ENCODE data around the gene TAAR2. TPM values are rescaled to one million over a fixed set of nuclear protein-coding genes. Genes with fewer than 3 reads are reported as not detected.
"Not testable (repeated sequence)": the region's sequence is repeated elsewhere in the genome, so short reads cannot be mapped to it uniquely, and the experiment has no call there.

The TAAR2 gene
- total RNA-seq, 4 donors from 2014 or later, result not detected

GRCh38 chr6:132612449-132613108 is 11.5 kb downstream of the TAAR2 start:
- TF ChIP-seq POLR2AphosphoS5 (IDR thresholded peaks at IDR 0.05) (no peak), POLR2A (IDR thresholded peaks at IDR 0.05) (no peak), EP300 (IDR thresholded peaks at IDR 0.05) (no peak)
- no peaks in the 10 kb centered on the region for H3K36me3 ChIP-seq
- H3K4me3 ChIP-seq, result no peak overlapping the region
- no peaks in the 10 kb centered on the region for H3K9me3 ChIP-seq
- WGBS, result 57% methylated on average over 4 of the region's 4 CpGs
- no peaks in the 10 kb centered on the region for H3K4me1 ChIP-seq
- H3K27me3 ChIP-seq, result no peaks in the 10 kb centered on the region
- no peak for DNase-seq (ENCODE audit: low spot score in 2 of 2)
- no peak overlapping the region for H3K27ac ChIP-seq

- no peaks in the 10 kb centered on the region for H3K27me3 ChIP-seq
- no peaks in the 10 kb centered on the region for H3K36me3 ChIP-seq
- no peaks in the 10 kb centered on the region for H3K4me1 ChIP-seq
- no peak overlapping the region for H3K4me3 ChIP-seq
- DNase-seq (ENCODE audit: low spot score in 2 of 2), result no peak
- H3K9me3 ChIP-seq, result no peaks in the 10 kb centered on the region
- TF ChIP-seq CTCF (IDR thresholded peaks at IDR 0.05), result no peak
- no peak for TF ChIP-seq EP300 (IDR thresholded peaks at IDR 0.05)
- no peak for TF ChIP-seq POLR2AphosphoS5 (IDR thresholded peaks at IDR 0.05)
- TF ChIP-seq POLR2A (IDR thresholded peaks at IDR 0.05), result no peak
- H3K27ac ChIP-seq, result no peak overlapping the region
- 85% methylated on average over 2 of the region's 2 CpGs for WGBS
Observed at GRCh38 chr6:132611616-132612015, 12.5 kb downstream of the TAAR2 start.

GRCh38 chr6:132607544-132608233 is 16.4 kb downstream of the TAAR2 start:
- 90% methylated on average over 5 of the region's 5 CpGs for WGBS
- TF ChIP-seq POLR2A (IDR thresholded peaks at IDR 0.05) (no peak), POLR2AphosphoS5 (IDR thresholded peaks at IDR 0.05) (no peak), EP300 (IDR thresholded peaks at IDR 0.05) (no peak), CTCF (IDR thresholded peaks at IDR 0.05) (no peak)
- DNase-seq (ENCODE audit: low spot score in 2 of 2), result no peak
- H3K4me3 ChIP-seq, result no peak overlapping the region
- no peak overlapping the region for H3K27ac ChIP-seq
- no peaks in the 10 kb centered on the region for H3K27me3 ChIP-seq
- H3K9me3 ChIP-seq, result no peaks in the 10 kb centered on the region
- no peaks in the 10 kb centered on the region for H3K4me1 ChIP-seq
- H3K36me3 ChIP-seq, result no peaks in the 10 kb centered on the region

GRCh38 chr6:132604635-132605152 is 19.4 kb downstream of the TAAR2 start:
- no peak for DNase-seq (ENCODE audit: low spot score in 2 of 2)
- no peak for TF ChIP-seq POLR2A (IDR thresholded peaks at IDR 0.05)
- no peak for TF ChIP-seq EP300 (IDR thresholded peaks at IDR 0.05)
- no peak for TF ChIP-seq POLR2AphosphoS5 (IDR thresholded peaks at IDR 0.05)
- no peak for TF ChIP-seq CTCF (IDR thresholded peaks at IDR 0.05)
- 55% methylated on average over 8 of the region's 8 CpGs for WGBS
- Histone ChIP-seq H3K27me3 (no peaks in the 10 kb centered on the region), H3K36me3 (no peaks in the 10 kb centered on the region), H3K4me1 (no peaks in the 10 kb centered on the region), H3K4me3 (no peak overlapping the region), H3K9me3 (no peaks in the 10 kb centered on the region), H3K27ac (no peak overlapping the region)

- DNase-seq (ENCODE audit: low spot score in 2 of 2); H3K4me3 ChIP-seq; H3K4me1 ChIP-seq; H3K27ac ChIP-seq; H3K27me3 ChIP-seq; H3K9me3 ChIP-seq; H3K36me3 ChIP-seq: not testable (repeated sequence)
Observed at GRCh38 chr6:132600900-132601299, 23.2 kb downstream of the TAAR2 start.

GRCh38 chr6:132598473-132598872 is 25.6 kb downstream of the TAAR2 start:
- no peaks in the 10 kb centered on the region for H3K36me3 ChIP-seq
- peaks cover 3% of the 10 kb centered on the region for H3K27me3 ChIP-seq
- no peak overlapping the region for H3K27ac ChIP-seq
- TF ChIP-seq POLR2AphosphoS5 (IDR thresholded peaks at IDR 0.05), result no peak
- TF ChIP-seq EP300 (IDR thresholded peaks at IDR 0.05), result no peak
- no peak for TF ChIP-seq POLR2A (IDR thresholded peaks at IDR 0.05)
- no peak for TF ChIP-seq CTCF (IDR thresholded peaks at IDR 0.05)
- no peak overlapping the region for H3K4me3 ChIP-seq
- no peaks in the 10 kb centered on the region for H3K9me3 ChIP-seq
- 33% methylated on average over 3 of the region's 3 CpGs for WGBS
- no peaks in the 10 kb centered on the region for H3K4me1 ChIP-seq
- DNase-seq (ENCODE audit: low spot score in 2 of 2), result no peak
